ENCODE results near the gene TBPL1. TPM values are rescaled to one million over a fixed set of nuclear protein-coding genes. Genes with fewer than 3 reads are reported as not detected.
"Not testable (repeated sequence)": the region's sequence is repeated elsewhere in the genome, so short reads cannot be mapped to it uniquely, and the experiment has no call there.

TBPL1 gene
- total and polyA plus RNA-seq, 4 donors: 37.7 to 77.9 (median 62.9) TPM

GRCh38 chr6:133958791-133959190, 5.8 kb downstream of the TBPL1 start:
- no peak overlapping the region for H3K27ac ChIP-seq (ENCODE audit: low read depth, low read length)
- H3K9me3 ChIP-seq (ENCODE audit: control insufficient read depth, insufficient read depth, low read length): no peaks in the 10 kb centered on the region
- H3K36me3 ChIP-seq (ENCODE audit: control insufficient read depth, insufficient read depth, low read length): no peaks in the 10 kb centered on the region
- no peak for DNase-seq (ENCODE audit: low read depth in 4 of 6, low spot score in 6 of 6)
- H3K4me3 ChIP-seq (ENCODE audit: low read depth, low read length): no peak overlapping the region
- 92% methylated on average over 2 of the region's 3 CpGs for WGBS (ENCODE audit: insufficient coverage)
- peaks cover 6% of the 10 kb centered on the region for H3K4me1 ChIP-seq (ENCODE audit: control insufficient read depth, insufficient read depth, low read length)
- H3K27me3 ChIP-seq (ENCODE audit: control insufficient read depth, insufficient read depth, low read length): no peaks in the 10 kb centered on the region

GRCh38 chr6:133959667-133960368, 6.8 kb downstream of the TBPL1 start:
- Histone ChIP-seq H3K27me3 (ENCODE audit: control insufficient read depth, insufficient read depth, low read length) (no peaks in the 10 kb centered on the region), H3K9me3 (ENCODE audit: control insufficient read depth, insufficient read depth, low read length) (no peaks in the 10 kb centered on the region), H3K27ac (ENCODE audit: low read depth, low read length) (no peak overlapping the region), H3K4me1 (ENCODE audit: control insufficient read depth, insufficient read depth, low read length) (peaks cover 3% of the 10 kb centered on the region), H3K4me3 (ENCODE audit: low read depth, low read length) (no peak overlapping the region), H3K36me3 (ENCODE audit: control insufficient read depth, insufficient read depth, low read length) (no peaks in the 10 kb centered on the region)
- WGBS (ENCODE audit: insufficient coverage): no CpG with 5 or more reads among the region's 4 CpGs
- DNase-seq (ENCODE audit: low read depth in 4 of 6, low spot score in 6 of 6): no peak

GRCh38 chr6:133961831-133962230, 8.8 kb downstream of the TBPL1 start:
- DNase-seq (ENCODE audit: low read depth in 4 of 6, low spot score in 6 of 6): peak in 1 of 6 donors; percentile 46
- H3K9me3 ChIP-seq (ENCODE audit: control insufficient read depth, insufficient read depth, low read length): no peaks in the 10 kb centered on the region
- 41% methylated on average over 6 of the region's 7 CpGs for WGBS (ENCODE audit: insufficient coverage)
- H3K4me3 ChIP-seq (ENCODE audit: low read depth, low read length): no peak overlapping the region
- H3K36me3 ChIP-seq (ENCODE audit: control insufficient read depth, insufficient read depth, low read length): no peaks in the 10 kb centered on the region
- peaks cover 3% of the 10 kb centered on the region for H3K4me1 ChIP-seq (ENCODE audit: control insufficient read depth, insufficient read depth, low read length)
- no peak overlapping the region for H3K27ac ChIP-seq (ENCODE audit: low read depth, low read length)
- no peaks in the 10 kb centered on the region for H3K27me3 ChIP-seq (ENCODE audit: control insufficient read depth, insufficient read depth, low read length)

GRCh38 chr6:133964052-133964451, 11.0 kb downstream of the TBPL1 start:
- no CpG with 5 or more reads among the region's 1 CpG for WGBS (ENCODE audit: insufficient coverage)

GRCh38 chr6:133964702-133965101, 11.7 kb downstream of the TBPL1 start:
- Histone ChIP-seq H3K36me3 (ENCODE audit: control insufficient read depth, insufficient read depth, low read length) (no peaks in the 10 kb centered on the region), H3K27ac (ENCODE audit: low read depth, low read length) (no peak overlapping the region)
- 90% methylated on average over 2 of the region's 4 CpGs for WGBS (ENCODE audit: insufficient coverage)

More at GRCh38 chr6:133964052-133964451, 11.0 kb downstream of the TBPL1 start:
- Histone ChIP-seq H3K36me3 (ENCODE audit: control insufficient read depth, insufficient read depth, low read length) (no peaks in the 10 kb centered on the region), H3K4me3 (ENCODE audit: low read depth, low read length) (no peak overlapping the region), H3K27me3 (ENCODE audit: control insufficient read depth, insufficient read depth, low read length) (no peaks in the 10 kb centered on the region), H3K27ac (ENCODE audit: low read depth, low read length) (no peak overlapping the region), H3K4me1 (ENCODE audit: control insufficient read depth, insufficient read depth, low read length) (peaks cover 3% of the 10 kb centered on the region), H3K9me3 (ENCODE audit: control insufficient read depth, insufficient read depth, low read length) (no peaks in the 10 kb centered on the region)
- no peak for DNase-seq (ENCODE audit: low read depth in 4 of 6, low spot score in 6 of 6)

GRCh38 chr6:133965817-133966360, 12.9 kb downstream of the TBPL1 start:
- Histone ChIP-seq H3K9me3 (ENCODE audit: control insufficient read depth, insufficient read depth, low read length) (no peaks in the 10 kb centered on the region), H3K4me3 (ENCODE audit: low read depth, low read length) (no peak overlapping the region), H3K36me3 (ENCODE audit: control insufficient read depth, insufficient read depth, low read length) (no peaks in the 10 kb centered on the region), H3K4me1 (ENCODE audit: control insufficient read depth, insufficient read depth, low read length) (peaks cover 3% of the 10 kb centered on the region), H3K27ac (ENCODE audit: low read depth, low read length) (no peak overlapping the region), H3K27me3 (ENCODE audit: control insufficient read depth, insufficient read depth, low read length) (no peaks in the 10 kb centered on the region)
- WGBS (ENCODE audit: insufficient coverage): no CpG with 5 or more reads among the region's 4 CpGs
- DNase-seq (ENCODE audit: low read depth in 4 of 6, low spot score in 6 of 6): peak in 1 of 6 donors; percentile 21

More at GRCh38 chr6:133964702-133965101, 11.7 kb downstream of the TBPL1 start:
- Histone ChIP-seq H3K27me3 (ENCODE audit: control insufficient read depth, insufficient read depth, low read length) (no peaks in the 10 kb centered on the region), H3K4me1 (ENCODE audit: control insufficient read depth, insufficient read depth, low read length) (peaks cover 3% of the 10 kb centered on the region), H3K4me3 (ENCODE audit: low read depth, low read length) (no peak overlapping the region), H3K9me3 (ENCODE audit: control insufficient read depth, insufficient read depth, low read length) (no peaks in the 10 kb centered on the region)
- DNase-seq (ENCODE audit: low read depth in 4 of 6, low spot score in 6 of 6): no peak

- H3K4me3 ChIP-seq (ENCODE audit: low read depth, low read length): no peak overlapping the region
- no peak overlapping the region for H3K27ac ChIP-seq (ENCODE audit: low read depth, low read length)
- no peak for DNase-seq (ENCODE audit: low read depth in 4 of 6, low spot score in 6 of 6)
Observed at GRCh38 chr6:133966654-133967329, 13.8 kb downstream of the TBPL1 start.

GRCh38 chr6:133967347-133967746, 14.3 kb downstream of the TBPL1 start:
- Histone ChIP-seq H3K9me3 (ENCODE audit: control insufficient read depth, insufficient read depth, low read length) (no peaks in the 10 kb centered on the region), H3K4me1 (ENCODE audit: control insufficient read depth, insufficient read depth, low read length) (no peaks in the 10 kb centered on the region), H3K27ac (ENCODE audit: low read depth, low read length) (no peak overlapping the region), H3K27me3 (ENCODE audit: control insufficient read depth, insufficient read depth, low read length) (no peaks in the 10 kb centered on the region), H3K36me3 (ENCODE audit: control insufficient read depth, insufficient read depth, low read length) (no peaks in the 10 kb centered on the region), H3K4me3 (ENCODE audit: low read depth, low read length) (no peak overlapping the region)
- no CpG with 5 or more reads among the region's 4 CpGs for WGBS (ENCODE audit: insufficient coverage)
- DNase-seq (ENCODE audit: low read depth in 4 of 6, low spot score in 6 of 6): no peak

More at GRCh38 chr6:133966654-133967329, 13.8 kb downstream of the TBPL1 start:
- Histone ChIP-seq H3K4me1 (ENCODE audit: control insufficient read depth, insufficient read depth, low read length) (no peaks in the 10 kb centered on the region), H3K36me3 (ENCODE audit: control insufficient read depth, insufficient read depth, low read length) (no peaks in the 10 kb centered on the region), H3K27me3 (ENCODE audit: control insufficient read depth, insufficient read depth, low read length) (no peaks in the 10 kb centered on the region), H3K9me3 (ENCODE audit: control insufficient read depth, insufficient read depth, low read length) (no peaks in the 10 kb centered on the region)
- 95% methylated on average over 2 of the region's 5 CpGs for WGBS (ENCODE audit: insufficient coverage)

GRCh38 chr6:133967835-133968234, 14.8 kb downstream of the TBPL1 start:
- H3K9me3 ChIP-seq (ENCODE audit: control insufficient read depth, insufficient read depth, low read length); H3K27me3 ChIP-seq (ENCODE audit: control insufficient read depth, insufficient read depth, low read length); H3K4me3 ChIP-seq (ENCODE audit: low read depth, low read length); DNase-seq (ENCODE audit: low read depth in 4 of 6, low spot score in 6 of 6); H3K4me1 ChIP-seq (ENCODE audit: control insufficient read depth, insufficient read depth, low read length); H3K27ac ChIP-seq (ENCODE audit: low read depth, low read length); H3K36me3 ChIP-seq (ENCODE audit: control insufficient read depth, insufficient read depth, low read length): not testable (repeated sequence)
- WGBS (ENCODE audit: insufficient coverage): 80% methylated on average over 1 of the region's 8 CpGs

Data from spinal cord (tissue), 10 donors.